ENCODE results near the gene SND1.

The SND1 gene

GRCh38 chr7:127888825-127889224 lies 236.8 kb downstream of the SND1 start:
- TF ChIP-seq CTCF (IDR thresholded peaks at IDR 0.05; ENCODE audit: borderline replicate concordance, insufficient read depth, low read depth, low read length) = no peak
- H3K4me3 ChIP-seq (ENCODE audit: low read depth, low read length) = no peak overlapping the region

GRCh38 chr7:127889677-127890076 lies 237.7 kb downstream of the SND1 start:
- no peak overlapping the region for H3K4me3 ChIP-seq (ENCODE audit: low read depth, low read length)
- no peak for TF ChIP-seq CTCF (IDR thresholded peaks at IDR 0.05; ENCODE audit: borderline replicate concordance, insufficient read depth, low read depth, low read length)

- no peak for TF ChIP-seq CTCF (IDR thresholded peaks at IDR 0.05; ENCODE audit: borderline replicate concordance, insufficient read depth, low read depth, low read length)
- no peak overlapping the region for H3K4me3 ChIP-seq (ENCODE audit: low read depth, low read length)
Observed at GRCh38 chr7:127890726-127891125, 238.7 kb downstream of the SND1 start.

GRCh38 chr7:127891144-127891543 lies 239.2 kb downstream of the SND1 start:
- TF ChIP-seq CTCF (IDR thresholded peaks at IDR 0.05; ENCODE audit: borderline replicate concordance, insufficient read depth, low read depth, low read length) = no peak
- H3K4me3 ChIP-seq (ENCODE audit: low read depth, low read length) = no peak overlapping the region

GRCh38 chr7:127891854-127892438 lies 240.0 kb downstream of the SND1 start:
- H3K4me3 ChIP-seq (ENCODE audit: low read depth, low read length) = no peak overlapping the region
- TF ChIP-seq CTCF (IDR thresholded peaks at IDR 0.05; ENCODE audit: borderline replicate concordance, insufficient read depth, low read depth, low read length) = no peak

- TF ChIP-seq CTCF (IDR thresholded peaks at IDR 0.05; ENCODE audit: borderline replicate concordance, insufficient read depth, low read depth, low read length) = no peak
- H3K4me3 ChIP-seq (ENCODE audit: low read depth, low read length) = no peak overlapping the region
Observed at GRCh38 chr7:127892488-127893314, 240.7 kb downstream of the SND1 start.

GRCh38 chr7:127893547-127893946 lies 241.6 kb downstream of the SND1 start:
- no peak for TF ChIP-seq CTCF (IDR thresholded peaks at IDR 0.05; ENCODE audit: borderline replicate concordance, insufficient read depth, low read depth, low read length)

More at GRCh38 chr7:127893547-127893946, 241.6 kb downstream of the SND1 start:
- no peak overlapping the region for H3K4me3 ChIP-seq (ENCODE audit: low read depth, low read length)

Measured in GM12875 (cell line).